H1 (cell line): ENCODE data around the gene DAPK2. TPM values are rescaled to one million over a fixed set of nuclear protein-coding genes. Genes with fewer than 3 reads are reported as not detected.

ENCODE experiments used
- ASH2L ChIP-seq: fragments of 200-600, 300-600 bp; sonication (generic); IDR thresholded peaks from one replicate; pipeline ENCODE4 v1.7.1; 2017; ENCODE audit warnings: low read length
- BCL11A ChIP-seq, 2 experiments: IDR thresholded peaks; one replicate each; pipeline ENCODE4 v1.6.1; 2011; ENCODE audit warnings: low read depth in 2 of 2, low read length in 2 of 2, mild to moderate bottlenecking in 2 of 2
- CTBP2 ChIP-seq: IDR thresholded peaks from 2 replicates; pipeline ENCODE4 v1.7.0; 2011; ENCODE audit warnings: borderline replicate concordance, mild to moderate bottlenecking, moderate library complexity, mixed read lengths, low read length; ENCODE audit not compliant: insufficient read depth, insufficient read length
- JUND ChIP-seq: IDR thresholded peaks from 2 replicates; pipeline ENCODE4 v1.6.1; 2011; ENCODE audit warnings: mild to moderate bottlenecking, improper control_type of control experiment, low read length
- NRF1 ChIP-seq: IDR thresholded peaks from 2 replicates; pipeline ENCODE4 v1.6.1; 2011; ENCODE audit warnings: mild to moderate bottlenecking, low read depth, low read length, improper control_type of control experiment
- POLR2A ChIP-seq, 2 experiments: IDR thresholded peaks; 1 replicate in 1 of 2; 2 replicates in 1 of 2; pipeline ENCODE4 v1.6.1; 2011; ENCODE audit warnings: low read depth in 2 of 2, low read length in 2 of 2, mild to moderate bottlenecking in 2 of 2; ENCODE audit errors: control extremely low read depth in 1 of 2
- RNF2 ChIP-seq: fragments of 200-900, 300-1000 bp; sonication (generic); IDR thresholded peaks from 2 replicates; pipeline ENCODE4 v1.7.1; 2016; ENCODE audit warnings: borderline replicate concordance, low read depth, mild to moderate bottlenecking, antibody characterized with exemption, low read length; ENCODE audit not compliant: poor library complexity, severe bottlenecking; ENCODE audit errors: missing control alignments
- TEAD4 ChIP-seq: IDR thresholded peaks from 2 replicates; pipeline ENCODE4 v1.6.1; 2012; ENCODE audit warnings: low read depth, low read length, inconsistent platforms, mixed read lengths
- ZNF274 ChIP-seq: IDR thresholded peaks from 2 replicates; pipeline ENCODE4 v1.7.0; 2012; ENCODE audit warnings: low read length, borderline replicate concordance; ENCODE audit errors: extremely low read depth
- polyA plus RNA-seq, 7 experiments: library from polyadenylated mRNA; depleted of rRNA in 3 of 7; stranded (reverse) in 5 of 7; unstranded in 2 of 7; fragments of >200 nt in 5 of 7; fragments of 200-250 nt in 2 of 7; gene quantifications; 1 replicate in 5 of 7; 2 replicates in 1 of 7; 4 replicates in 1 of 7; pipeline versions ENCODE4 v1.2.1 to v1.2.3, GENCODE V29; 2011 to 2013; ENCODE audit warnings: missing spikeins in 2 of 7, mixed read lengths in 2 of 7
- total RNA-seq: library from RNA; stranded (reverse); fragmentation: NEBNext Ultra II Directional; extraction: Animal tissue kit (Norgen Biotek cat#: 25700); gene quantifications from 2 replicates; pipeline ENCODE4 v1.2.1, GENCODE V29; 2021
- TF ChIP-seq, protein P1 (sequence below): fragments of 300-600 bp; sonication (generic); IDR thresholded peaks from 2 replicates; pipeline ENCODE4 v1.7.1; 2012; ENCODE audit warnings: low read length, moderate library complexity, mild to moderate bottlenecking, inconsistent platforms; ENCODE audit not compliant: insufficient replicate concordance

Gene DAPK2
- total and polyA plus RNA-seq, 2 of the 8 experiments (the other 6 are each of a cell fraction or from before 2014, with no cell fraction given): 1.8 to 2.9 TPM

DNA sequence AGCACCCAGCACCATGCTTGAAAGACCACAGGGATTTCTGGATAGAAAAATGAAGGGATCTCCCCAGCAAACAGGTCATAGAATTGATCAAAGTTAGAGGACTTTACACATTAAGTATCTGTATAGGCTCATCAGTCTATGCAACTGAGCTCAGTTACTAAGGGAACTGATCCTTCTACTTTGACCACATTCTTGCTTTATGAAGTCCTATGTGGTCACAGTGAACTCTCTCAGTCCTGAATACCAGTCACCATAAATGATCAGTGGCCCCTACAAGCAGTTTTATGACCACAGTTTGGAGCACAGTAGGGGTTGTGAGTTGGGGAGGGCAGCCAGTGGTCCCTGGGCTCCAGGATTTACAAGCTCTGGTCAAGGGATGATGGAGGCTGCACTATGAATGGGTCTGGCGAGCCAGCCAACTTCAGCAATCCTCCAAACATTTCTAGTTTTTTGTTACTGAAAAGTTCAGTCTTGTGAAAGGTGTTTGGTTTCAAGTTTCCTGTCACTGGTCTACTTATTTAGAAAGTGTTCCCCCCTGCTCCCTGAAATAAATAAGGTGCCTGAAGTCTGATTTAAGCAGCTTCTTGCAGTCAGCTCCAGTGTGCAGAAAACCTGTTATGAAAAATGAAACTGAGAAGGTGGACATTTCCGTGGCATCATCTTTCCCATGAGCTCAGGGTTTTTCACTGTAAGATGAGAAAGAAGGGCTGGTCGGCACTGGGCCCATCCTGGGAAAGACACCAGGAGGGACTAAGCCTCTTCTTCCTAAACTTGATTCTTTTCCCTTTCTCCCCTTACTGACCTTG is 75.5 kb downstream of the DAPK2 start (continued):
- TF ChIP-seq, protein P1, sequence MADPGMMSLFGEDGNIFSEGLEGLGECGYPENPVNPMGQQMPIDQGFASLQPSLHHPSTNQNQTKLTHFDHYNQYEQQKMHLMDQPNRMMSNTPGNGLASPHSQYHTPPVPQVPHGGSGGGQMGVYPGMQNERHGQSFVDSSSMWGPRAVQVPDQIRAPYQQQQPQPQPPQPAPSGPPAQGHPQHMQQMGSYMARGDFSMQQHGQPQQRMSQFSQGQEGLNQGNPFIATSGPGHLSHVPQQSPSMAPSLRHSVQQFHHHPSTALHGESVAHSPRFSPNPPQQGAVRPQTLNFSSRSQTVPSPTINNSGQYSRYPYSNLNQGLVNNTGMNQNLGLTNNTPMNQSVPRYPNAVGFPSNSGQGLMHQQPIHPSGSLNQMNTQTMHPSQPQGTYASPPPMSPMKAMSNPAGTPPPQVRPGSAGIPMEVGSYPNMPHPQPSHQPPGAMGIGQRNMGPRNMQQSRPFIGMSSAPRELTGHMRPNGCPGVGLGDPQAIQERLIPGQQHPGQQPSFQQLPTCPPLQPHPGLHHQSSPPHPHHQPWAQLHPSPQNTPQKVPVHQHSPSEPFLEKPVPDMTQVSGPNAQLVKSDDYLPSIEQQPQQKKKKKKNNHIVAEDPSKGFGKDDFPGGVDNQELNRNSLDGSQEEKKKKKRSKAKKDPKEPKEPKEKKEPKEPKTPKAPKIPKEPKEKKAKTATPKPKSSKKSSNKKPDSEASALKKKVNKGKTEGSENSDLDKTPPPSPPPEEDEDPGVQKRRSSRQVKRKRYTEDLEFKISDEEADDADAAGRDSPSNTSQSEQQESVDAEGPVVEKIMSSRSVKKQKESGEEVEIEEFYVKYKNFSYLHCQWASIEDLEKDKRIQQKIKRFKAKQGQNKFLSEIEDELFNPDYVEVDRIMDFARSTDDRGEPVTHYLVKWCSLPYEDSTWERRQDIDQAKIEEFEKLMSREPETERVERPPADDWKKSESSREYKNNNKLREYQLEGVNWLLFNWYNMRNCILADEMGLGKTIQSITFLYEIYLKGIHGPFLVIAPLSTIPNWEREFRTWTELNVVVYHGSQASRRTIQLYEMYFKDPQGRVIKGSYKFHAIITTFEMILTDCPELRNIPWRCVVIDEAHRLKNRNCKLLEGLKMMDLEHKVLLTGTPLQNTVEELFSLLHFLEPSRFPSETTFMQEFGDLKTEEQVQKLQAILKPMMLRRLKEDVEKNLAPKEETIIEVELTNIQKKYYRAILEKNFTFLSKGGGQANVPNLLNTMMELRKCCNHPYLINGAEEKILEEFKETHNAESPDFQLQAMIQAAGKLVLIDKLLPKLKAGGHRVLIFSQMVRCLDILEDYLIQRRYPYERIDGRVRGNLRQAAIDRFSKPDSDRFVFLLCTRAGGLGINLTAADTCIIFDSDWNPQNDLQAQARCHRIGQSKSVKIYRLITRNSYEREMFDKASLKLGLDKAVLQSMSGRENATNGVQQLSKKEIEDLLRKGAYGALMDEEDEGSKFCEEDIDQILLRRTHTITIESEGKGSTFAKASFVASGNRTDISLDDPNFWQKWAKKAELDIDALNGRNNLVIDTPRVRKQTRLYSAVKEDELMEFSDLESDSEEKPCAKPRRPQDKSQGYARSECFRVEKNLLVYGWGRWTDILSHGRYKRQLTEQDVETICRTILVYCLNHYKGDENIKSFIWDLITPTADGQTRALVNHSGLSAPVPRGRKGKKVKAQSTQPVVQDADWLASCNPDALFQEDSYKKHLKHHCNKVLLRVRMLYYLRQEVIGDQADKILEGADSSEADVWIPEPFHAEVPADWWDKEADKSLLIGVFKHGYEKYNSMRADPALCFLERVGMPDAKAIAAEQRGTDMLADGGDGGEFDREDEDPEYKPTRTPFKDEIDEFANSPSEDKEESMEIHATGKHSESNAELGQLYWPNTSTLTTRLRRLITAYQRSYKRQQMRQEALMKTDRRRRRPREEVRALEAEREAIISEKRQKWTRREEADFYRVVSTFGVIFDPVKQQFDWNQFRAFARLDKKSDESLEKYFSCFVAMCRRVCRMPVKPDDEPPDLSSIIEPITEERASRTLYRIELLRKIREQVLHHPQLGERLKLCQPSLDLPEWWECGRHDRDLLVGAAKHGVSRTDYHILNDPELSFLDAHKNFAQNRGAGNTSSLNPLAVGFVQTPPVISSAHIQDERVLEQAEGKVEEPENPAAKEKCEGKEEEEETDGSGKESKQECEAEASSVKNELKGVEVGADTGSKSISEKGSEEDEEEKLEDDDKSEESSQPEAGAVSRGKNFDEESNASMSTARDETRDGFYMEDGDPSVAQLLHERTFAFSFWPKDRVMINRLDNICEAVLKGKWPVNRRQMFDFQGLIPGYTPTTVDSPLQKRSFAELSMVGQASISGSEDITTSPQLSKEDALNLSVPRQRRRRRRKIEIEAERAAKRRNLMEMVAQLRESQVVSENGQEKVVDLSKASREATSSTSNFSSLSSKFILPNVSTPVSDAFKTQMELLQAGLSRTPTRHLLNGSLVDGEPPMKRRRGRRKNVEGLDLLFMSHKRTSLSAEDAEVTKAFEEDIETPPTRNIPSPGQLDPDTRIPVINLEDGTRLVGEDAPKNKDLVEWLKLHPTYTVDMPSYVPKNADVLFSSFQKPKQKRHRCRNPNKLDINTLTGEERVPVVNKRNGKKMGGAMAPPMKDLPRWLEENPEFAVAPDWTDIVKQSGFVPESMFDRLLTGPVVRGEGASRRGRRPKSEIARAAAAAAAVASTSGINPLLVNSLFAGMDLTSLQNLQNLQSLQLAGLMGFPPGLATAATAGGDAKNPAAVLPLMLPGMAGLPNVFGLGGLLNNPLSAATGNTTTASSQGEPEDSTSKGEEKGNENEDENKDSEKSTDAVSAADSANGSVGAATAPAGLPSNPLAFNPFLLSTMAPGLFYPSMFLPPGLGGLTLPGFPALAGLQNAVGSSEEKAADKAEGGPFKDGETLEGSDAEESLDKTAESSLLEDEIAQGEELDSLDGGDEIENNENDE: no peak
- TF ChIP-seq JUND: no peak
- TF ChIP-seq RNF2: no peak
- no peak for TF ChIP-seq BCL11A (IDR thresholded peaks at IDR 0.05; ENCODE audit: low read depth in 2 of 2, low read length in 2 of 2)
- no peak for TF ChIP-seq POLR2A (IDR thresholded peaks at IDR 0.05; ENCODE audit: control extremely low read depth in 1 of 2, low read depth in 2 of 2, low read length in 2 of 2)
- TF ChIP-seq TEAD4: no peak
- no peak for TF ChIP-seq ZNF274
- no peak for TF ChIP-seq CTBP2
- no peak for TF ChIP-seq NRF1
- no peak for TF ChIP-seq ASH2L
